H1 (cell line): ENCODE measurements around the gene CCDC157. TPM values are rescaled to one million over a fixed set of nuclear protein-coding genes. Genes with fewer than 3 reads are reported as not detected.

ENCODE experiments used
- CTCF ChIA-PET: fragments of 300-600 bp; sonication (Branson Sonifier 250); formaldehyde crosslinking; loops from one replicate; lab custom pipeline; 2021; ENCODE audit not compliant: partially characterized antibody; lab: Charles Lee
- POLR2A ChIA-PET: fragments of 300-600 bp; sonication (Branson Sonifier 250); formaldehyde crosslinking; loops from one replicate; lab custom pipeline; 2021; ENCODE audit warnings: inconsistent platforms; ENCODE audit not compliant: partially characterized antibody; lab: Charles Lee
- DNase-seq, 2 experiments: peaks; one replicate each; pipeline versions ENCODE4 v3.0.0 to v3.0.0-alpha.2; 2010 to 2022; ENCODE audit warnings: low spot score in 2 of 2, low read depth in 1 of 2, mixed read lengths in 1 of 2
- FAIRE-seq: peaks from 2 replicates; lab custom pipeline; 2011; peaks lifted over from hg19 to GRCh38; lab: Jason Lieb, UNC
- H2AFZ ChIP-seq: 2 replicates; pipeline ENCODE4 v1.8.1; 2012; ENCODE audit warnings: low read length, inconsistent platforms
- H2AK5ac ChIP-seq: 2 replicates; pipeline ENCODE4 v1.6.1; 2013; ENCODE audit warnings: low read depth, low read length
- H2BK120ac ChIP-seq: replicated peaks from 2 replicates; pipeline ENCODE3; 2013; ENCODE audit warnings: low read depth, low read length, inconsistent platforms
- H2BK12ac ChIP-seq: 2 replicates; pipeline ENCODE4 v1.6.1; 2013; ENCODE audit warnings: low read depth, low read length
- H2BK15ac ChIP-seq: 2 replicates; pipeline ENCODE4 v1.6.1; 2013; ENCODE audit warnings: low read length
- H2BK20ac ChIP-seq: 2 replicates; pipeline ENCODE4 v1.6.1; 2013; ENCODE audit warnings: low read length
- H2BK5ac ChIP-seq: 2 replicates; pipeline ENCODE4 v1.6.1; 2013; ENCODE audit warnings: low read depth, low read length
- H3K14ac ChIP-seq: 2 replicates; pipeline ENCODE4 v1.6.1; 2013; ENCODE audit warnings: inconsistent platforms; ENCODE audit not compliant: insufficient read length
- H3K18ac ChIP-seq: 2 replicates; pipeline ENCODE4 v1.6.1; 2013; ENCODE audit warnings: low read length; ENCODE audit errors: extremely low read depth
- H3K23ac ChIP-seq: 2 replicates; pipeline ENCODE4 v1.6.1; 2013; ENCODE audit warnings: inconsistent platforms; ENCODE audit not compliant: insufficient read length
- H3K23me2 ChIP-seq: 2 replicates; pipeline ENCODE4 v1.6.1; 2013; ENCODE audit warnings: low read depth, low read length
- H3K27ac ChIP-seq: 2 replicates; pipeline ENCODE4 v1.6.1; 2011; ENCODE audit warnings: low read depth, low read length, inconsistent platforms
- H3K27me3 ChIP-seq, 4 experiments: replicated peaks in 1 of 4; 1 replicate in 1 of 4; 2 replicates in 3 of 4; pipeline versions ENCODE4 v1.6.1 to v1.8.1; 2011 to 2013; ENCODE audit warnings: low read length in 3 of 4, mild to moderate bottlenecking in 3 of 4, inconsistent platforms in 2 of 4, mixed read lengths in 2 of 4, moderate library complexity in 1 of 4; ENCODE audit not compliant: control insufficient read depth in 3 of 4, insufficient read depth in 3 of 4; ENCODE audit errors: extremely low read depth in 1 of 4
- H3K36me3 ChIP-seq, 4 experiments: 2 replicates each; pipeline versions ENCODE4 v1.6.1 to v1.8.1; 2011 to 2013; ENCODE audit warnings: mild to moderate bottlenecking in 4 of 4, low read length in 3 of 4, moderate library complexity in 2 of 4, control low read depth in 1 of 4, inconsistent platforms in 1 of 4; ENCODE audit not compliant: insufficient read depth in 4 of 4, control insufficient read depth in 2 of 4
- H3K4ac ChIP-seq: replicated peaks from 2 replicates; pipeline ENCODE3; 2013; ENCODE audit warnings: low read length, low read depth, mixed read lengths, inconsistent platforms; ENCODE audit not compliant: insufficient read length
- H3K4me1 ChIP-seq, 4 experiments: replicated peaks in 1 of 4; 1 replicate in 1 of 4; 2 replicates in 3 of 4; pipeline versions ENCODE4 v1.6.1 to v1.8.1; 2011 to 2013; ENCODE audit warnings: low read length in 3 of 4, inconsistent platforms in 2 of 4, mixed read lengths in 1 of 4; ENCODE audit not compliant: insufficient read depth in 4 of 4, control insufficient read depth in 3 of 4
- H3K4me2 ChIP-seq, 2 experiments: 2 replicates each; pipeline versions ENCODE4 v1.6.1 to v1.8.1; 2011 to 2013; ENCODE audit warnings: low read depth in 2 of 2, low read length in 2 of 2, control low read depth in 1 of 2, inconsistent platforms in 1 of 2, mild to moderate bottlenecking in 1 of 2; ENCODE audit not compliant: insufficient read depth in 1 of 2
- H3K4me3 ChIP-seq, 4 experiments: fragments of 200-600, 300-600 bp in 1 of 4; sonication (generic), shearing (Covaris generic), sonication (Bioruptor Twin) in 1 of 4; 2 replicates each; pipeline versions ENCODE4 v1.5.1 to v1.8.1; 2011 to 2016; ENCODE audit warnings: low read length in 4 of 4, low read depth in 3 of 4, control low read depth in 2 of 4, inconsistent platforms in 2 of 4, mild to moderate bottlenecking in 2 of 4, mixed read lengths in 1 of 4, moderate library complexity in 1 of 4; ENCODE audit not compliant: insufficient read depth in 2 of 4; ENCODE audit errors: extremely low read depth in 1 of 4
- H3K56ac ChIP-seq: replicated peaks from 2 replicates; pipeline ENCODE3; 2013; ENCODE audit warnings: low read depth, mild to moderate bottlenecking, mixed read lengths, low read length, inconsistent platforms; ENCODE audit not compliant: insufficient read length
- H3K79me1 ChIP-seq: 2 replicates; pipeline ENCODE4 v1.6.1; 2013; ENCODE audit warnings: low read depth, low read length, control low read depth
- H3K79me2 ChIP-seq, 2 experiments: 2 replicates each; pipeline versions ENCODE4 v1.6.1 to v1.8.1; 2012 to 2013; ENCODE audit warnings: low read length in 2 of 2, mild to moderate bottlenecking in 2 of 2, inconsistent platforms in 1 of 2; ENCODE audit not compliant: insufficient read depth in 2 of 2, control insufficient read depth in 1 of 2
- H3K9ac ChIP-seq, 4 experiments: replicated peaks in 1 of 4; 1 replicate in 1 of 4; 2 replicates in 3 of 4; pipeline versions ENCODE4 v1.6.1 to v1.8.1; 2011 to 2013; ENCODE audit warnings: low read depth in 3 of 4, low read length in 3 of 4, control low read depth in 2 of 4, mild to moderate bottlenecking in 2 of 4, moderate library complexity in 2 of 4, inconsistent platforms in 1 of 4; ENCODE audit errors: extremely low read depth in 1 of 4
- H3K9me3 ChIP-seq, 2 experiments: 2 replicates each; pipeline versions ENCODE4 v1.6.1 to v1.8.1; 2012 to 2013; ENCODE audit warnings: mild to moderate bottlenecking in 2 of 2, moderate library complexity in 2 of 2, control low read depth in 1 of 2, inconsistent platforms in 1 of 2, low read depth in 1 of 2, low read length in 1 of 2, mixed read lengths in 1 of 2; ENCODE audit not compliant: insufficient read depth in 2 of 2
- H4K20me1 ChIP-seq, 2 experiments: replicated peaks in 1 of 2; 2 replicates each; pipeline versions ENCODE3 to v1.8.1; 2011 to 2013; ENCODE audit warnings: inconsistent platforms in 2 of 2, low read length in 2 of 2, mild to moderate bottlenecking in 1 of 2; ENCODE audit not compliant: insufficient read depth in 2 of 2, control insufficient read depth in 1 of 2
- H4K5ac ChIP-seq: 2 replicates; pipeline ENCODE4 v1.6.1; 2013; ENCODE audit warnings: low read length, low read depth, mixed read lengths, inconsistent platforms; ENCODE audit not compliant: insufficient read length
- H4K8ac ChIP-seq: 2 replicates; pipeline ENCODE4 v1.8.0; 2013; ENCODE audit warnings: mild to moderate bottlenecking, moderate library complexity, low read length, inconsistent platforms; ENCODE audit not compliant: insufficient read depth; ENCODE audit errors: extremely low read depth
- H4K91ac ChIP-seq: replicated peaks from 2 replicates; pipeline ENCODE3; 2013; ENCODE audit warnings: low read length, mixed read lengths, inconsistent platforms; ENCODE audit not compliant: insufficient read length
- CHD1 ChIP-seq: IDR thresholded peaks from 2 replicates; pipeline ENCODE4 v1.6.1; 2012; ENCODE audit warnings: low read depth, low read length, improper control_type of control experiment
- EGR1 ChIP-seq: IDR thresholded peaks from 2 replicates; pipeline ENCODE4 v1.6.1; 2011; ENCODE audit warnings: low read depth, low read length, borderline replicate concordance
- FOSL1 ChIP-seq: IDR thresholded peaks from 2 replicates; pipeline ENCODE4 v1.6.1; 2011; ENCODE audit warnings: mild to moderate bottlenecking, low read depth, low read length, moderate library complexity; ENCODE audit not compliant: insufficient read depth
- JUN ChIP-seq: IDR thresholded peaks from 2 replicates; pipeline ENCODE4 v1.6.1; 2011; ENCODE audit warnings: low read depth, mild to moderate bottlenecking, improper control_type of control experiment, low read length
- SIRT6 ChIP-seq: IDR thresholded peaks from one replicate; pipeline ENCODE4 v1.7.1; 2012; ENCODE audit warnings: low read length, inconsistent platforms
- SP1 ChIP-seq: IDR thresholded peaks from 2 replicates; pipeline ENCODE4 v1.6.1; 2011; ENCODE audit warnings: low read depth, low read length
- USF2 ChIP-seq: IDR thresholded peaks from 2 replicates; pipeline ENCODE4 v1.6.1; 2011; ENCODE audit warnings: low read length, improper control_type of control experiment
- WGBS, 2 experiments: shearing (Covaris generic) in 1 of 2; methylation state at CpG; one replicate each; pipeline versions ENCODE4 v1.1.6 to v1.1.7; 2013 to 2015; ENCODE audit warnings: low lambda C conversion rate in 2 of 2, mixed read lengths in 2 of 2, inconsistent platforms in 1 of 2, low coverage in 1 of 2, missing lambda C conversion rate in 1 of 2; ENCODE audit not compliant: insufficient replicate concordance in 2 of 2, insufficient coverage in 1 of 2, insufficient read length in 1 of 2; ENCODE audit errors: extremely low coverage in 1 of 2, missing lambda C conversion rate in 1 of 2; 5-methylcytosine and 5-hydroxymethylcytosine counted together
- polyA plus RNA-seq, 7 experiments: library from polyadenylated mRNA; depleted of rRNA in 3 of 7; stranded (reverse) in 5 of 7; unstranded in 2 of 7; fragments of >200 nt in 5 of 7; fragments of 200-250 nt in 2 of 7; gene quantifications; 1 replicate in 5 of 7; 2 replicates in 1 of 7; 4 replicates in 1 of 7; pipeline versions ENCODE4 v1.2.1 to v1.2.3, GENCODE V29; 2011 to 2013; ENCODE audit warnings: missing spikeins in 2 of 7, mixed read lengths in 2 of 7
- total RNA-seq: library from RNA; stranded (reverse); fragmentation: NEBNext Ultra II Directional; extraction: Animal tissue kit (Norgen Biotek cat#: 25700); gene quantifications from 2 replicates; pipeline ENCODE4 v1.2.1, GENCODE V29; 2021

Gene CCDC157
- total and polyA plus RNA-seq, 2 of the 8 experiments (the other 6 are each of a cell fraction or from before 2014, with no cell fraction given): 4.1 to 8.4 TPM

- no peak overlapping the region for H4K91ac ChIP-seq
- no peak overlapping the region for H4K5ac ChIP-seq
- H3K14ac ChIP-seq: no peak overlapping the region
- H3K79me2 ChIP-seq: no peaks in the 10 kb centered on the region
- no peak overlapping the region for H2BK20ac ChIP-seq
- H3K36me3 ChIP-seq: peaks cover 0 to 6% (median 0%) of the 10 kb centered on the region in 4 experiments; a peak in 3 of 8 replicates
- DNase-seq (no peak), FAIRE-seq (no peak)
- H2AFZ ChIP-seq: no peak overlapping the region
- no peak overlapping the region for H2BK120ac ChIP-seq
- CTCF ChIA-PET: interaction anchor here (0.9 to 1.8 kb wide), 7 partner anchors 9 to 150 kb away, joined by 3 to 6 read pairs (median 4); partner anchors contain the start of gene SEC14L2
- H3K9me3 ChIP-seq: no peaks in the 10 kb centered on the region
- H2AK5ac ChIP-seq: no peak overlapping the region
- 88% methylated on average over 3 of the region's 4 CpGs; no CpG with 5 or more reads in 1 of the 2 experiments for WGBS, 2 experiments
- H3K27me3 ChIP-seq: no peaks in the 10 kb centered on the region
- no peak overlapping the region for H3K27ac ChIP-seq
- no peaks in the 10 kb centered on the region for H3K23me2 ChIP-seq
- no peak overlapping the region for H2BK5ac ChIP-seq
- H3K18ac ChIP-seq: no peak overlapping the region
- no peak overlapping the region for H2BK15ac ChIP-seq
- H3K79me1 ChIP-seq: no peaks in the 10 kb centered on the region
- peaks cover 0 to 4% of the 10 kb centered on the region in 2 experiments for H4K20me1 ChIP-seq
- TF ChIP-seq SIRT6 (no peak), FOSL1 (no peak), EGR1 (no peak), USF2 (no peak), CHD1 (no peak), JUN (no peak), SP1 (no peak)
- no peak overlapping the region for H3K9ac ChIP-seq
- no peak overlapping the region for H3K23ac ChIP-seq
- H3K56ac ChIP-seq: no peak overlapping the region
- H2BK12ac ChIP-seq: no peak overlapping the region
- no peak overlapping the region for H3K4me3 ChIP-seq
- no peak overlapping the region for H4K8ac ChIP-seq
- peaks cover 0 to 6% (median 4%) of the 10 kb centered on the region in 4 experiments; a peak in 5 of 7 replicates for H3K4me1 ChIP-seq
- POLR2A ChIA-PET: interaction anchor here (1.0 to 1.2 kb wide), 3 partner anchors 9 to 18 kb away, joined by 3 to 5 read pairs (median 5); partner anchors contain the start of gene SEC14L2
- H3K4ac ChIP-seq: no peak overlapping the region
- H3K4me2 ChIP-seq: no peak overlapping the region
These were observed 48.9 kb downstream of the CCDC157 start for GRCh38 chr22:30405731-30406130.
